Activated T-cell treated with anti-CD3 and anti-CD28 coated beads, Interleukin-2, amount 50 U/mL, for 24 hours (primary cell): ENCODE results near the gene GABRB3.

Source experiments
- DNase-seq: peaks from one replicate; pipeline ENCODE4 v3.0.0-alpha.2; 2020
- H3K27ac Mint-ChIP-seq: 2 replicates; pipeline ENCODE4 v1.8.0; 2020; ENCODE audit warnings: mild to moderate bottlenecking, mixed read lengths
- H3K27me3 Mint-ChIP-seq: 2 replicates; pipeline ENCODE4 v1.8.0; 2020; ENCODE audit warnings: mixed read lengths
- H3K36me3 Mint-ChIP-seq: 2 replicates; pipeline ENCODE4 v1.8.0; 2020; ENCODE audit warnings: low read depth, mixed read lengths
- H3K4me1 Mint-ChIP-seq: 2 replicates; pipeline ENCODE4 v1.8.0; 2020; ENCODE audit warnings: low read depth, mixed read lengths
- H3K4me3 Mint-ChIP-seq: 2 replicates; pipeline ENCODE4 v1.8.0; 2020; ENCODE audit warnings: mild to moderate bottlenecking, moderate library complexity, mixed read lengths
- H3K9me3 Mint-ChIP-seq: 2 replicates; pipeline ENCODE4 v1.8.0; 2020; ENCODE audit warnings: mixed read lengths

Gene GABRB3

GRCh38 chr15:26766262-26766661 is 6.6 kb downstream of the GABRB3 start:
- Mint-ChIP-seq H3K9me3 (peaks cover 12% of the 10 kb centered on the region), H3K4me3 (no peak overlapping the region), H3K36me3 (no peaks in the 10 kb centered on the region), H3K4me1 (no peaks in the 10 kb centered on the region), H3K27ac (no peak overlapping the region), H3K27me3 (peaks cover 13% of the 10 kb centered on the region)
- no peak for DNase-seq

GRCh38 chr15:26759986-26760385 is 12.9 kb downstream of the GABRB3 start:
- H3K4me3 Mint-ChIP-seq: no peak overlapping the region
- no peaks in the 10 kb centered on the region for H3K4me1 Mint-ChIP-seq

DNA sequence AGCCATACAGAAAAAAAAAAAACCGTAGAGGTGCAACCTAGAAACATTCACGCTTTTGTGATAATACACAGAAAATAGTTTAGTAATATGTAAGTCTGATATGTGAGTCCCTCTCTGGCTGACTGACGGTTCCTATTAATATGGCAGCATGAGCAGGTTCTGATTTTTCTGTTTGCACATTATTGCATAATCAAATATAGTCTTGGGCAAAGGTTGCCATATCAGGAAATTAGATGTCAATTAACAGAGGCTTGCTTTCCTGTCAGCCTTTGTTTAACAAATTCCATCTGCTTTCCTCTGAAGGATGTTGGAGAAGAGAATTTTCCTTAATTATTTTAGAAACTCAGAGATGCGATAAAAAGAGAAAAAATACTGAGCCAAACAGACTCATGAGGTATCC is 14.8 kb downstream of the GABRB3 start:
- Mint-ChIP-seq H3K36me3 (no peaks in the 10 kb centered on the region), H3K9me3 (peaks cover 8% of the 10 kb centered on the region), H3K27ac (no peak overlapping the region), H3K4me1 (no peaks in the 10 kb centered on the region), H3K4me3 (no peak overlapping the region), H3K27me3 (no peaks in the 10 kb centered on the region)
- no peak for DNase-seq

More at GRCh38 chr15:26759986-26760385, 12.9 kb downstream of the GABRB3 start:
- Mint-ChIP-seq H3K27me3 (no peaks in the 10 kb centered on the region), H3K27ac (no peak overlapping the region), H3K9me3 (peaks cover 11% of the 10 kb centered on the region), H3K36me3 (no peaks in the 10 kb centered on the region)
- no peak for DNase-seq

- no peaks in the 10 kb centered on the region for H3K27me3 Mint-ChIP-seq
- H3K9me3 Mint-ChIP-seq: peaks cover 7% of the 10 kb centered on the region
- H3K4me1 Mint-ChIP-seq: no peaks in the 10 kb centered on the region
- H3K27ac Mint-ChIP-seq: no peak overlapping the region
- no peak overlapping the region for H3K4me3 Mint-ChIP-seq
- no peak for DNase-seq
- H3K36me3 Mint-ChIP-seq: no peaks in the 10 kb centered on the region
Measured at GRCh38 chr15:26757141-26757540, 15.7 kb downstream of the GABRB3 start.

DNA sequence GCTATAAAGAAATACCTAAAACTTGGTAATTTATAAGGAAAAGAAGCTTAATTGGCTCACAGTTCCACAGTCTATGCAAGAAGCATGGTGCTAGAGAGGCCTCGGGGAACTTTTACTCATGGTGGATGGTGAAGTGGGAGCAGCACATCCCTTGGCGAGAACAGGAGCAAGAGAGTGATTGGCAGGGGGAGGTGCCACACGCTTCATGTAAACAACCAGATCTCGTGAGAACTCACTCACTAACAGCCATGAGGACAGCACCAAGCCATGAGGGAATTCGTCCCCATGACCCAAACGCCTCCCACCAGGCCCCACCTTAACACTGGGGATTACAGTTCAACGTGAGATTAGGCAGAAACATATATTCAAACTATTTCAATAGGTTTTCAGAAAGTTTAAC is 28.0 kb downstream of the GABRB3 start:
- Mint-ChIP-seq H3K4me1 (no peaks in the 10 kb centered on the region), H3K27me3 (no peaks in the 10 kb centered on the region), H3K27ac (no peak overlapping the region), H3K9me3 (peaks cover 3% of the 10 kb centered on the region), H3K4me3 (no peak overlapping the region), H3K36me3 (no peaks in the 10 kb centered on the region)
- no peak for DNase-seq

DNA sequence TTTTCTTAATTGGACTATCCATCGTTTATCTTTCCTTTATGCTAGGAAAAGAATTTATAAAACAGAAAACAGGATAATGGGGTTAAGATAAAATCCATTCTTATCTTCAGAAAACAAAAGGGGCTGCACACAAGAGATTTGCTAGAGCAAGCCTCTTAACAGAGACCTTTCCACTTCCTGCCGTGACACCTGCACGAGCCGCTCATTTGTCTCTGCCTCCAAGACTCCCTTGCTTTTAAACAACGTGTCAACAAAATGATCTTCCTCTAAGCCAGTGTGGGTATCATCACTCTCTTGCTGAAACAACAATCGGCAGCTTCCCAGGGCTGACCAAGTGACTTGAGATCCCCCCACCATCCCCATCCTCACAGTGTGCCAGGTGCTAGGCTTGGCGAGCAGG is 33.1 kb downstream of the GABRB3 start:
- H3K4me1 Mint-ChIP-seq: no peaks in the 10 kb centered on the region
- no peak for DNase-seq
- no peak overlapping the region for H3K4me3 Mint-ChIP-seq
- H3K27ac Mint-ChIP-seq: no peak overlapping the region
- H3K36me3 Mint-ChIP-seq: no peaks in the 10 kb centered on the region
- peaks cover 8% of the 10 kb centered on the region for H3K9me3 Mint-ChIP-seq
- no peaks in the 10 kb centered on the region for H3K27me3 Mint-ChIP-seq

DNA sequence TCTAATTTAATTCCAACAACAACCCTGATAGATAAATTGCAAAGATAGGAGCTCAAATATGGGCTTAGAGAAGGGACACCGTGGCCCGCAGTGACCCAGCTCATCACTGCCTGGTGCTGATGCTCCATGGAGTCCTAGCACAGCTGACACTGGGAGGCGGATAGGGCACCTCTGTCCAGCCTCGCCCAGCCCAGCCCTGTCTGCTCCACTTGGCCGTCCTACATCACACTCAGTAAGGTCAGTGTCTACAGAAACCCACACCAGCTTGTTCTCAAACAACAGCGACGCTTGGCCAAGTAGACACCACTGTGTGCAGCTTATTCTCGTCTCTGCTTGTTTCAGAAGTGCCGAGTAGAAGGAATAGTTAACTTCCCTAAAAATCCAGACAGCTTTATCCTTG is 33.9 kb downstream of the GABRB3 start:
- Mint-ChIP-seq H3K4me3 (no peak overlapping the region), H3K27me3 (no peaks in the 10 kb centered on the region), H3K27ac (no peak overlapping the region), H3K4me1 (no peaks in the 10 kb centered on the region), H3K36me3 (no peaks in the 10 kb centered on the region), H3K9me3 (peaks cover 8% of the 10 kb centered on the region)
- no peak for DNase-seq

DNA sequence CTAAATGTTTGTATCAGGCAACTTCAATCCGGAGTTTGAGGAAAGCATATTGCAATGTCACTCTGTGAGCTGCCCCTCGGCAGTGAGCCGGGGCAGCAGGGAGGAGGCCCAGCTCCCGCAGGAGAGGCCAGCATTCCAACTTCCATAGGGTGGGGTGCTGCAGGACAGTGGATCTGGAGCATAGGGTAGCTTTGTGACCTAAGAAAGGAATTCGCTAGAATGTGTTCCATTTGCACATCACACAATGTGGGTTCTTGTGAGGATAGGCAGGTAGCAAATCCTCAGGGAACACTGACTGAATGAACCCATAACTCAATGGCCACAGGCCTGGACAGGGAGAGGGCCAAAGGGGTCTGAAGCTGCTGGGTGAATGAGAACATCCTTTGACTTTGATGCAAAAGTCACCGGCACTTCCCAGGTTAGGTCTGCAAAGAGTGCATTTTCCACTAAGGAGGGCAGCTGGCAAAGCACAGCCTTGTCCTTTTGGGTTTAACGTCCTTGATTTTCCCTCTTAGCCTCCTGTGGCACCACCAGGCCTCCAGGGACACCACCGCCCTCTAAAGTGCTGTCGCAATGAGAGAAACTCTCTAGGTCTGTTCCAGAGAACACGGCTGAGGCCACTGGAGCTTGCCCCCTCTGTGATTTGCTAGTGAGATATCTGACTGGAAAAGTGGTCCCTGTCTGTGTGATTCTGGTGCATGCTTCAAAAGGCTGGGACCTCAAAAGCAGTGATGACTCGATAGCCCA is 36.2 kb downstream of the GABRB3 start:
- no peaks in the 10 kb centered on the region for H3K27me3 Mint-ChIP-seq
- H3K4me1 Mint-ChIP-seq: no peaks in the 10 kb centered on the region
- H3K36me3 Mint-ChIP-seq: no peaks in the 10 kb centered on the region
- no peak for DNase-seq
- no peak overlapping the region for H3K4me3 Mint-ChIP-seq
- H3K9me3 Mint-ChIP-seq: peaks cover 15% of the 10 kb centered on the region
- no peak overlapping the region for H3K27ac Mint-ChIP-seq

GRCh38 chr15:26731965-26732364 is 40.9 kb downstream of the GABRB3 start:
- H3K36me3 Mint-ChIP-seq: no peaks in the 10 kb centered on the region
- H3K9me3 Mint-ChIP-seq: peaks cover 25% of the 10 kb centered on the region
- no peaks in the 10 kb centered on the region for H3K27me3 Mint-ChIP-seq
- no peaks in the 10 kb centered on the region for H3K4me1 Mint-ChIP-seq
- H3K27ac Mint-ChIP-seq: no peak overlapping the region
- H3K4me3 Mint-ChIP-seq: no peak overlapping the region
- DNase-seq: no peak

GRCh38 chr15:26729581-26729980 is 43.3 kb downstream of the GABRB3 start:
- Mint-ChIP-seq H3K27me3 (no peaks in the 10 kb centered on the region), H3K4me1 (no peaks in the 10 kb centered on the region), H3K27ac (no peak overlapping the region), H3K4me3 (no peak overlapping the region), H3K36me3 (no peaks in the 10 kb centered on the region), H3K9me3 (peaks cover 29% of the 10 kb centered on the region)
- no peak for DNase-seq

DNA sequence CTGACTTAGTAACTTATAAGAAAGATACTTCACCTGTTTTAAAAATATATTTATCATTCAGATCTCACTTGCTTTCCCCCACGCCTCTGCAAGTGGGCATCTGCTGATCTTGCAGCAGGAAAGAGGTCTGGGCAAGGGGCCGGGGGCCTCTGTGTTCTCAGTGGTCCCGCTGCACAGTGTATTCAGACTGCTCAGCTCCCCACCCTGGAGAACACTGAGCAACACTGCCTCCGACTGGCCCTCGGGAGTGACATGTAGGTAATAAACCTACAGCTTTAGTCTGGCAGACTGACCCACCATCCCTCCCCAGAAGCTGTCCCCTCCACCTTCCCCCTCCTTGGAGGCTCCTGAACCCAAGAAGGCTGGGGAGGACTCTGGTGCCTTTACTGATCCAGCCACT is 43.8 kb downstream of the GABRB3 start:
- no peak for DNase-seq
- Mint-ChIP-seq H3K4me3 (no peak overlapping the region), H3K4me1 (no peaks in the 10 kb centered on the region), H3K9me3 (peaks cover 29% of the 10 kb centered on the region), H3K27ac (no peak overlapping the region), H3K27me3 (no peaks in the 10 kb centered on the region), H3K36me3 (no peaks in the 10 kb centered on the region)

GRCh38 chr15:26724381-26725150 is 48.3 kb downstream of the GABRB3 start:
- Mint-ChIP-seq H3K4me1 (no peaks in the 10 kb centered on the region), H3K4me3 (no peak overlapping the region), H3K36me3 (no peaks in the 10 kb centered on the region), H3K27me3 (no peaks in the 10 kb centered on the region), H3K27ac (no peak overlapping the region), H3K9me3 (peaks cover 24% of the 10 kb centered on the region)
- no peak for DNase-seq

- Mint-ChIP-seq H3K36me3 (no peaks in the 10 kb centered on the region), H3K27ac (no peak overlapping the region), H3K4me3 (no peak overlapping the region), H3K27me3 (no peaks in the 10 kb centered on the region), H3K9me3 (peaks cover 22% of the 10 kb centered on the region), H3K4me1 (no peaks in the 10 kb centered on the region)
- DNase-seq: no peak
Measured at GRCh38 chr15:26722621-26723160, 50.2 kb downstream of the GABRB3 start.

GRCh38 chr15:26721232-26721967 is 51.5 kb downstream of the GABRB3 start:
- Mint-ChIP-seq H3K9me3 (peaks cover 20% of the 10 kb centered on the region), H3K4me1 (no peaks in the 10 kb centered on the region)

More at GRCh38 chr15:26721232-26721967, 51.5 kb downstream of the GABRB3 start:
- DNase-seq: no peak
- Mint-ChIP-seq H3K27ac (no peak overlapping the region), H3K27me3 (no peaks in the 10 kb centered on the region), H3K4me3 (no peak overlapping the region), H3K36me3 (no peaks in the 10 kb centered on the region)
